Measurements from ENCODE around the gene TTC13. TPM values are rescaled to one million over a fixed set of nuclear protein-coding genes. Genes with fewer than 3 reads are reported as not detected.

Gene TTC13
- total RNA-seq, 4 donors from 2014 or later: 17.3 to 106 (median 42.6) TPM

GRCh38 chr1:230861489-230861888, 117.2 kb downstream of the TTC13 start:
- no peak overlapping the region for H3K27ac ChIP-seq
- H3K9me3 ChIP-seq: no peaks in the 10 kb centered on the region
- TF ChIP-seq POLR2A (IDR thresholded peaks at IDR 0.05) (no peak), CTCF (IDR thresholded peaks at IDR 0.05) (no peak)
- H3K4me1 ChIP-seq: peaks cover 0 to 22% (median 0%) of the 10 kb centered on the region in 4 donors
- no peak overlapping the region for H3K4me3 ChIP-seq
- no peak for DNase-seq
- H3K36me3 ChIP-seq: no peaks in the 10 kb centered on the region
- H3K27me3 ChIP-seq: no peaks in the 10 kb centered on the region

GRCh38 chr1:230860617-230861384, 117.9 kb downstream of the TTC13 start:
- no peaks in the 10 kb centered on the region for H3K27me3 ChIP-seq
- no peaks in the 10 kb centered on the region for H3K36me3 ChIP-seq
- H3K4me1 ChIP-seq: peaks cover 0 to 18% (median 0%) of the 10 kb centered on the region in 4 donors
- H3K27ac ChIP-seq: no peak overlapping the region
- no peak overlapping the region for H3K4me3 ChIP-seq
- no peak for DNase-seq
- no peak for TF ChIP-seq POLR2A (IDR thresholded peaks at IDR 0.05)
- H3K9me3 ChIP-seq: no peaks in the 10 kb centered on the region

GRCh38 chr1:230858918-230859729, 119.5 kb downstream of the TTC13 start:
- TF ChIP-seq POLR2A (IDR thresholded peaks at IDR 0.05) (no peak), CTCF (IDR thresholded peaks at IDR 0.05) (no peak)
- H3K4me3 ChIP-seq: no peak overlapping the region
- no peaks in the 10 kb centered on the region for H3K9me3 ChIP-seq
- peaks cover 0 to 14% (median 0%) of the 10 kb centered on the region in 4 donors for H3K4me1 ChIP-seq
- peak overlapping the region in 1 of 4 donors; percentile 13 for H3K27ac ChIP-seq
- H3K36me3 ChIP-seq: no peaks in the 10 kb centered on the region
- no peaks in the 10 kb centered on the region for H3K27me3 ChIP-seq
- no peak for DNase-seq

- Histone ChIP-seq H3K36me3 (no peaks in the 10 kb centered on the region), H3K4me3 (no peak overlapping the region), H3K27ac (no peak overlapping the region), H3K4me1 (peaks cover 0 to 14% (median 0%) of the 10 kb centered on the region in 4 donors), H3K27me3 (no peaks in the 10 kb centered on the region), H3K9me3 (no peaks in the 10 kb centered on the region)
- no peak for DNase-seq
- TF ChIP-seq CTCF (IDR thresholded peaks at IDR 0.05) (no peak), POLR2A (IDR thresholded peaks at IDR 0.05) (no peak)
Observed at GRCh38 chr1:230858236-230858820, 120.3 kb downstream of the TTC13 start.

GRCh38 chr1:230857822-230858221, 120.8 kb downstream of the TTC13 start:
- DNase-seq: no peak
- no peak overlapping the region for H3K4me3 ChIP-seq
- peaks cover 0 to 2% (median 0%) of the 10 kb centered on the region in 3 donors for H3K36me3 ChIP-seq
- H3K9me3 ChIP-seq: no peaks in the 10 kb centered on the region
- no peaks in the 10 kb centered on the region for H3K27me3 ChIP-seq
- no peak for TF ChIP-seq POLR2A (IDR thresholded peaks at IDR 0.05)
- no peak for TF ChIP-seq CTCF (IDR thresholded peaks at IDR 0.05)
- H3K4me1 ChIP-seq: peaks cover 0 to 14% (median 0%) of the 10 kb centered on the region in 4 donors
- no peak overlapping the region for H3K27ac ChIP-seq

Measured in Peyer's patch (tissue), 4 donors.